ENCODE results near the gene DGKI.

- no peak for TF ChIP-seq POLR2AphosphoS5 (IDR thresholded peaks at IDR 0.05)
- no peak for TF ChIP-seq CTCF (IDR thresholded peaks at IDR 0.05)
- no peak for TF ChIP-seq POLR2A (IDR thresholded peaks at IDR 0.05)
These were observed 427.9 kb downstream of the DGKI start for GRCh38 chr7:137418841-137419240.

Measured in suprapubic skin (tissue), 4 donors.